Activated CD4-positive, alpha-beta T cell treated with anti-CD3 and anti-CD28 coated beads, Interleukin-2, Interleukin-4, amounts not matched to agents 100 ng/mL and 50 ng/mL, durations not matched to agents 16 hours and 8 hours (primary cell): Measurements from ENCODE around the gene ST3GAL2.
"Not testable (repeated sequence)": the region's sequence is repeated elsewhere in the genome, so short reads cannot be mapped to it uniquely, and the experiment has no call there.

Experiments used
- DNase-seq: peaks from one replicate; pipeline ENCODE4 v3.0.0-alpha.2; 2020; ENCODE audit warnings: low spot score

ST3GAL2 gene

DNA sequence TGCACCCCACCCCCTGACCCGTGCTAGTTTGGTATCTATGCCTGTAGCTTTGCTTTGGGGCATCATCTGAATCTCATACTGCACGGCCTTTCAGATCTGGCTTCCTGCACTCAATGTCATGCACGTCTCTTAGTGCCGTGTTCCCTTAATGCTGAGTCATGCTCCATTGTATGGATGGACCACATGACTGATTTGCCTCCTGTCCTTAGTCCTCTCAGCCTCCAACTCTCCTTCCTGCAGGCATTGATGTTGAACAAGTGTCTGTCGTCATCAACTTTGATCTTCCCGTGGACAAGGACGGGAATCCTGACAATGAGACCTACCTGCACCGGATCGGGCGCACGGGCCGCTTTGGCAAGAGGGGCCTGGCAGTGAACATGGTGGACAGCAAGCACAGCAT is 106.2 kb downstream of the ST3GAL2 start:
- not testable (repeated sequence) for DNase-seq

DNA sequence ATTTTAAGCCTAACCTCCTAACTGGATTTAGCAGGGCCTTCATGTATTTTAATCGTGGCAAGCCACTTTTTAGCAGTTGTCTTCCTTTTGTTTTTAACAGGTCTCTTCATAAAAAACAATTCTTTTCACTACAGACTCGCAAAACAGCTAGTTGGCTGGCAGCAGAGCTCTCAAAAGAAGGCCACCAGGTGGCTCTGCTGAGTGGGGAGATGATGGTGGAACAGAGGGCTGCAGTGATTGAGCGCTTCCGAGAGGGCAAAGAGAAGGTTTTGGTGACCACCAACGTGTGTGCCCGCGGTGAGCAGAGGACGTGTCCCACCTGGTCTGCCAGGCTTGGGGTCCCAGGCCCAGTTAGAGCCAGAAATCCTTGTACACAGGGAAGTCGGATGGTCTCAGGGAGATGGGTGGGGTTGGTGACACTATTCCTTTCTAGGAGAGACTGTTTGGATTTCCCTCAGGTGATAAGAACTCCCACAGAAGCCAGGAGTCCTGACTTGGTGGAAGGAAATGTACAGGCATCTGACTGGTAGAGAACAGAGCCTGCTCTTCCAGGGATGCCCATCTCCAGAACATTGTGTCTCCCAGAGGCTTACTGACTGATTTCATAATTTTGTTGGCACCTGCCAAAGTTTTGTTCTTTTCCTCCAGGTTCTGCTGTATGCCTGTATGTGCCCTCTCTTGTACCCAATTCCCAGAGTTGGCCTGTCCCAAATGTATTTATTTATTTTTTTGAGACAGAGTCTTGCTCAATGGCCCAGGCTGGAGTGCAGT is 107.1 kb downstream of the ST3GAL2 start:
- no peak for DNase-seq

DNA sequence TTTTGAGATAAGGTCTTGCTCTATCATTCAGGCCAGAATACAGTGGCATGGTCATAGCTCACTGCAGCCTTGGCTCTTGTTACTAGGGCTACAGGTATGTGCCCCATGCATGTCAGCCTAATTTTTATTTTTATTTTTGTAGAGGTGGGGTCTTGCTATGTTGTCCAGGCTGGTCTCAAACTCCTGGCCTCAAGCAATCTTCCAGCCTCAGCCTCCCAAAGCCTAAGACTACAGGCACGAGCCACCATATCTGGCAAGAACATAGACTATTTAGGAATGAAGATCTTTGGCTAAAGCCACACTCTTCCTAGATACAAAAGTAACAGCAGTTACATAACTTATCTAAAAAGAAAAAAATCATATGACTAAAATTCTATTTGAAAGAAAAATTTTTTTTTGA is 107.8 kb downstream of the ST3GAL2 start:
- no peak for DNase-seq
